Measurements from ENCODE around the gene ACAP3.

The ACAP3 gene

DNA sequence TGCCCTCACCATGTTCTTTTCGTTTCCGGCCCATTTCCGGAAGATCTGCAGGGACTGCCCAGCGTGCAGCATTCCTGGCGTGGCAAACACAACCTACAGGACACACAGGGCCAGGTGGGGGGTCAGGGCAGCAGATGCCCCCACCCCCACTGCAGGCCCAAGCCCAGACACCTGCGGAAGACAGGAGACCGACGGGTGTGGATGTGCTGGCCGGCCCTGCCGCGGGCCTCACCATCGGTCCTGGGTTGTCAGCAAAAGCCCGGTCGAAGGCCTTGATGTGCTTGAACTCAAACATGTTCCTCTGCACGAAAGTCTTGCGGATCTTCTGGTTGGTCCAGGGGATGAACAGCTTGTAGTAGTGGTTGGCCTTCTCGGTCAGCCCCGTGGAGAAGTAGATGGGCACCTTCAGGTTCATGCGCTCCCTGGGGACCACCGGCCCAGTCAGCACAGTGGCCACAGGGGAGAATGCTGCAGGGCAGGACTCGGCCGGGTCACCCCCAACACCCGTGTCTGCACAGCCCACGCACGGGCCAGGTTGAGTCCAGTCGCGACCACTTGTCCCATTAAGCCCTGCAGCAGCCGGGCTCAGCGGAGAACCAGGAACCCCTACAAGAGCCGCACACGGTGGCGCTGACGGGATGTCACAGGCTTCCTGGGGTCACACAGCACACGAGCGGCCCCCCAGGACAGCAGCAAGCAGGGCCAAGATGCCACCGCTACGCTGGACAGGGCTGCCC lies 5.9 kb upstream of the ACAP3 start:
- no peak for DNase-seq (ENCODE audit: low read depth)
- TF ChIP-seq, protein P1, sequence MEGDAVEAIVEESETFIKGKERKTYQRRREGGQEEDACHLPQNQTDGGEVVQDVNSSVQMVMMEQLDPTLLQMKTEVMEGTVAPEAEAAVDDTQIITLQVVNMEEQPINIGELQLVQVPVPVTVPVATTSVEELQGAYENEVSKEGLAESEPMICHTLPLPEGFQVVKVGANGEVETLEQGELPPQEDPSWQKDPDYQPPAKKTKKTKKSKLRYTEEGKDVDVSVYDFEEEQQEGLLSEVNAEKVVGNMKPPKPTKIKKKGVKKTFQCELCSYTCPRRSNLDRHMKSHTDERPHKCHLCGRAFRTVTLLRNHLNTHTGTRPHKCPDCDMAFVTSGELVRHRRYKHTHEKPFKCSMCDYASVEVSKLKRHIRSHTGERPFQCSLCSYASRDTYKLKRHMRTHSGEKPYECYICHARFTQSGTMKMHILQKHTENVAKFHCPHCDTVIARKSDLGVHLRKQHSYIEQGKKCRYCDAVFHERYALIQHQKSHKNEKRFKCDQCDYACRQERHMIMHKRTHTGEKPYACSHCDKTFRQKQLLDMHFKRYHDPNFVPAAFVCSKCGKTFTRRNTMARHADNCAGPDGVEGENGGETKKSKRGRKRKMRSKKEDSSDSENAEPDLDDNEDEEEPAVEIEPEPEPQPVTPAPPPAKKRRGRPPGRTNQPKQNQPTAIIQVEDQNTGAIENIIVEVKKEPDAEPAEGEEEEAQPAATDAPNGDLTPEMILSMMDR (IDR thresholded peaks at IDR 0.05; ENCODE audit: low read depth, low read length, missing control alignments) = no peak
- no peak overlapping the region for H3K4me3 ChIP-seq (ENCODE audit: low read depth, low read length)

DNA sequence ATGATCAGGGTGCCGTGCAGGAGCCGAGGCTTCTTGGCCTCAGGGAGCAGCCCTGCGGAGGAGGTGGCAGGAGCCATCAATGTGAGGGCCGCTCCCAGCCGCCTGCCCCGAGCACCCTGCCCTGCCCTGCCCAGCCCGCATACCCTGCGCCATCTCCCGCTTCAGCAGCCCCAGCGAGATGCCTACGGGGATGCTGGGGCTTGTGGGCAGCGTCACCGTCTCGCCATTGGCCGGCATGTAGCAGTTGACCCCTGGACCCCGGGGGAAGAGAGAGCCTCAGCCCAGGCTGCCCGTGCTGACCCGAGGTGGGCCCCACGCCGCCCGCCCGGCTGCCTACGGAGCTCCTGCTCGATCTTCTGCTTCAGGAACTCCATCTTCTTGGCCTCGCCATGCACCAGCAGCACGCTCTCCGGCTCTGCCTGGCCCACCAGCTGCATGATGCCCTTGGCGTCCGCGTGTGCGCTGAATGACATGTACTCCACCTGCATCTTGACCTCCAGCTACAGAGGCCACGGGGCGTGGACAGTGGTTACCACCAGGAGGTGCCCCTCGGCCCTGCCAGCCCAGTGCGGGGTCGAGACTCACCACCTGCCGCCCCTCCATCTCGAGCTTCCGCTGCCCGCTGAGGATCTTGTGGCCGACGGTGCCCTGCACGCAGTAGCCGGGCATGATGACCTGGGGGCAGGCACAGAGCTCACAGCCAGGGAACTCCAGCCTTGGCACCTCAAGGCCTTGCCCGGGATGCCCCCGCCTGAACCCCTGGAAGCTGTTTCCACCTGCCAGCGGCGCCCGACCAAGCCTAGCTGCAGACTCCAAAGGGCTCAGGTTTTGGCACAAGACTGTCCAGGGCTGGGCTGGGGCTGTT lies 5.0 kb upstream of the ACAP3 start:
- TF ChIP-seq, protein P1 (IDR thresholded peaks at IDR 0.05; ENCODE audit: low read depth, low read length, missing control alignments) = no peak
- no peak overlapping the region for H3K4me3 ChIP-seq (ENCODE audit: low read depth, low read length)
- DNase-seq (ENCODE audit: low read depth) = no peak

DNA sequence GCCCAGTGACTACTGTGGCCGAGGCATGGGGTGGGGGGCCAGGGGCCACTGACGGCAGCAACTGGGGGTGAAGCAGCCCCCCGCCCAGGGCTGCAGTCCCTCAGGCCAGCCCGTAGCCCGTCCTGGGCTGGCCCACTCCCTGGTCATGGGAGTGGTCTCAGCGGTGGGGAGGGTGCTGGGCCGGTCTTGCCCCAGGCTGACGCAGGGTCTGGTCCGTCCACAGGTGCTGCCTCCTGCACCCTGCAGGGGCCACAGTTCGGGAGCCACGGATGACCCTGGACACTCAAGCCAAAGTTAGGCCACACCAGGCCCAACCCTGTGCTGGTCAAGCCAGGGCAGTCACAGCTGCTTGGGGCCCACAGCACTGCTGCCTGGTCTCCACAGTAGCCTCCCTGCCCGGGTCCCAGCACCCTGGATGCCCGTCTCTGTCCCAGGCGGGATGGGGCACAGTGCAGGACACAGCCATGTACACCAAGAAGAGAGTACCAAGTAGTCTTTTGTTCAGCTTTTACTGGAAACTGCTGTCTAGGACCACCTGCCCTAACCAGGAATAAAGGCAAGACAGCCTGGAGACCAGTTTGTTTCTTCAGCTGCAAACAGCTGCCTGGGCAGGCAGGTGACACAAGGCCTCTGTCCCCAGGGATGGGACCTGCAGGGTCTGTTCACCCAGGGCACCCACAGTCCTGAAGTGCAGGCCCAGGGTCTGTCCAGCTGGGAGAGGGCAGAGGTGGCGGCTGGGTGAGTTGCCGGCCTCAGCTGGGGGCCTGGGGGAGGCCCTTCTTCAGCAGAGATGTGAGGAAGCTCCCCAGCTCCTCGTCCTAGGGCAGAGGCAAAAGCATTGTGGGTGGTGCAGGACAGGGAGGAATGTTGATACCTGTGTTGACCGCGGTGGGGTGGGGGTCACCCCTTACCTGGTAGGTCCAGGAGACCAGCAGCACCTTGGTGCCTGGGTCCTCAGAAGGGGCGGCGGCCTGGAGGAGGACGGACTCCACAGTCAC lies 3.7 kb upstream of the ACAP3 start:
- DNase-seq (ENCODE audit: low read depth) = no peak
- no peak overlapping the region for H3K4me3 ChIP-seq (ENCODE audit: low read depth, low read length)
- TF ChIP-seq, protein P1 (IDR thresholded peaks at IDR 0.05; ENCODE audit: low read depth, low read length, missing control alignments) = no peak

DNA sequence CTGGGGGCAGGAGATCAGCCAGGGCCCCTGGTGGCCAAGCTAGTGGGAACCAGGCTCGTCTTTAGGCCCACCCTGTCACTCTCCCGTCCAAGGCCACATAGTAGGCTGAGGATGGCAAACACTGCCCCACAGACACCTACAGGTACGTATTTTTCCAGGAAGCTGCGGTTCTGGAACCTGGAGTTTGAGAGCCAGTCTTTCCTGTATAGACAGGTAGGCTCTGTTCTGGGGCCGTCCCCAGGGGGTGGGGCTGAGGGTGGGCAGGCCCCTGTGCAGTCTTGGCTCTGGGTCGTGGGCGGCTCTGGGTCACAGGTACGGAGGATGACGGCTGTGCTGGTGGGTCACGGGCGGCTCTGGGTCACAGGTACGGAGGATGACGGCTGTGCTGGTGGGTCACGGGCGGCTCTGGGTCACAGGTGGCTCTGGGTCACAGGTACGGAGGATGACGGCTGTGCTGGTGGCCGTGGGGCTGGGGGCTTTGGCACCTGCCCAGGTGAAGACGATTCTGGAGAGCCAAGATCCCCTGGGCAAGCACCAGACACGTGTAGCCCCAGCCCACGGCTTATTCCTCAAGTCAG lies 2.8 kb upstream of the ACAP3 start:
- H3K4me3 ChIP-seq (ENCODE audit: low read depth, low read length) = no peak overlapping the region

DNA sequence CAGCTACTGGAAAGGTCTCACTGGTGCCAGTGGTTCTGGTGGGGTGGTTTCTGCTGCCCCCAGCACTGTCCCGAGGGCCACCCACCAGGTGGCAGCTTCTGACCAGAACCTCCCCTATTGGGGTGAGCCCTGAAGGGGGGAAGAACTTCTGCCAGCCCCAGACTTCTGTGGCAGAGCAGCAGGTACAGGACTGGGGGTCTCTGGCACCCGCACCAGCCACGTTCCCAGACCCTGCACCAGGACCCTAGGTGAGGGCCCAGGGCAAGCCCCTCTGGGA lies 2.3 kb upstream of the ACAP3 start:
- TF ChIP-seq, protein P1 (IDR thresholded peaks at IDR 0.05; ENCODE audit: low read depth, low read length, missing control alignments) = no peak
- DNase-seq (ENCODE audit: low read depth) = no peak
- H3K4me3 ChIP-seq (ENCODE audit: low read depth, low read length) = no peak overlapping the region

More for the DNA sequence above, 2.8 kb upstream of the ACAP3 start:
- TF ChIP-seq, protein P1 (IDR thresholded peaks at IDR 0.05; ENCODE audit: low read depth, low read length, missing control alignments) = no peak
- no peak for DNase-seq (ENCODE audit: low read depth)

Measured in GM12864 (cell line).